Stimulated activated CD8-positive, alpha-beta memory T cell treated with anti-CD3 and anti-CD28 coated beads, Interleukin-4, amount 100 ng/mL, for 48 hours (primary cell): ENCODE results near the gene FADS2.

ENCODE experiments used
- DNase-seq: peaks from one replicate; pipeline ENCODE4 v3.0.0-alpha.2; 2020

The FADS2 gene

DNA sequence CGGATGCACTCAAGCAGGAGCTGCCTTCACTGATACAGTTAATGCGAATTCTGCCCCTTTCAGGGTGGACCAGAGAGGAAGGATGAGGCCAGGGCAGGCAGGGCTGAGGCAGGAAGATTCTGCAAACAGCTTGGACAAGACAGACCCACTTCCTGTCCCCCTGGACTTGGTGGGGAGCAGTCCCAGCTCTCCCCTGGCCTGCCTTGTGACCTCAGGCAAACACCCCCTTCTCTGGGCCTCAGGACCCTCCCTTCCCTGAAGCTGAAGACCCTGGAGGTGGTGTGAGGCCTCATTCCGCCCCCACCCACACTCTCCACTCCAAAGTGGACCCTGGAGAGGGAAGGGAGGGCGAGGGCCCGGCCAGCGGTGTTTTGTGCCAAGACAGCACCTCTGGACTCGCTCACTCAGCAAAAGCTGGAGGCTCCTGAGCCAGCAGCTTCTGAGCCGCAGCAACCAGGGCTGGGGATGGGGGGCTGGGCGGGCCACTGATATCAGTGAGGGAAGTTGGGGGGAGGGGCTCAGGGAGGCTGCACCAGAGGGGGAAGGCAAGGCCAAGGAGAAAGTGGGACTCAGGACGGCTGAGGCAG is 80.7 kb downstream of the FADS2 start:
- no peak for DNase-seq

DNA sequence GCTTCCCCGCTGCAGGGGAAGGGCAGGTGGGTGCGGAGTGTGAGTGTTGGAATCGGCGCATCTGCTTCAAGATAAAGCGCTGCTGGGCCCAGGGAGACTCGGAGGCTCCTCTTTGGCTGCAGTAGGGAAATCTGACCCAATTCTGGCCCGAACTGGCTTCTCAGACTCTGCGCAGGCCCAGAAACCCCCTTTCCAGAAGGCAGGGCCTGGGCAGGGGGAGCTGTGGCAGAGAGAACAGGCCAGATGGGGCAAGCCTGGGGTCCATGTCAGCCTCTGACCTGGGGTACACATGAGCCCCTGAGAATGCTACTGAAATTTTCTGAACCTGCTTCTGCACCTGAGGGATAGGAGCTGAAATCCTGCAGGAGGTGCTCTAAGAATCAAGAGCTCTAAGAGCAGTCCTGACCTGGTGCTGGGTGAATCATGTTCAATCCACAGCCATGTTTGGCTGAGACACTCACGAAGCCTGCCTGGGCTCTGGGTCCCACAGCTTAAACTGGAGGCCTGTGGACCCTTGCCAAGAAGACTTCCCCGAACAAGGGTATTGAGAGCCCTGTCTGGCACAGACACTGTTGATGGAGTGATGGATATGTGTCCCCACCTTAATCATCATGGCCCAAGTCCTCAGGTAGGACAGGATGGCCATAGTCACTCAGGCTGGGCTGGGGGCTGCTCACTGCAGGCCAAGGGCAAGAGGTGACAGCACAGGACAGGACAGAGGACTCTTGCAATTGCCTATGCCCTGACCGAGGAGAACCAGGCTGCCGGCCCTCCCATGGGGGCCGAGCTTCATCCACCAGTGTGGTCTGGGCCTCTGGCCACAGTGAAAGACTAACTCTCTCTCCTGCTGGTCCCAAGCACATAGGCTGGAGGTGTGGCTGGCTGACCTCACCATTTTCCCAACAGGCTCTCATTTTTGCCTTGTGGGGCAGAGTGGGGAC is 82.4 kb downstream of the FADS2 start:
- no peak for DNase-seq

DNA sequence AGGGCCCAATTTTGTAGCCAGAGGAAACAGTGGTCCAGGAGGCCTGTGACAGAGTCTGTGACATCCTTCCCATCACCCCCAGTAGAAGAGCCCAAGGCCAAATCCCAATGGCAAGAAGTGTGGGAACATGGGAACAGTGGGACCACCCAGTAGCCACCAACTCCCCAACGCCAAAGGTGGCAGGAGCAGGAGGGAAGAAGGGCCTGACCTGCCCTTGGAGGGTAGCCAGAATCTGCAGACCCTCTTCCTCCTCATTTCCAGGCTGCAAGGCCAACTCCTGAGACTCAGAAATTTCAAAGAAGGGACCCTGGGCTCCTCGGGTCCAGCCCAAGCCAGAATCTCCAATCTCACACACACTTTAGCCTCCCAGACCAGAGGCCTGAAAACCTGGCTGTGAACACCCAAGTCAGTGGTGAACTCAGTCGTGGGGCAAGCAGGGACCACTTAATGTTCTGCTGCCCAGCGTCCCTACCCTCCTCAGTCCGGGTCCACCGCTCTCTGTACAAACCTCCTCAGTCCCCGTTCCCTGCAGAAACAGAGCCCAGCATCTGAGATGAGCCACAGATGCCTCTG is 83.1 kb downstream of the FADS2 start:
- DNase-seq, result no peak

DNA sequence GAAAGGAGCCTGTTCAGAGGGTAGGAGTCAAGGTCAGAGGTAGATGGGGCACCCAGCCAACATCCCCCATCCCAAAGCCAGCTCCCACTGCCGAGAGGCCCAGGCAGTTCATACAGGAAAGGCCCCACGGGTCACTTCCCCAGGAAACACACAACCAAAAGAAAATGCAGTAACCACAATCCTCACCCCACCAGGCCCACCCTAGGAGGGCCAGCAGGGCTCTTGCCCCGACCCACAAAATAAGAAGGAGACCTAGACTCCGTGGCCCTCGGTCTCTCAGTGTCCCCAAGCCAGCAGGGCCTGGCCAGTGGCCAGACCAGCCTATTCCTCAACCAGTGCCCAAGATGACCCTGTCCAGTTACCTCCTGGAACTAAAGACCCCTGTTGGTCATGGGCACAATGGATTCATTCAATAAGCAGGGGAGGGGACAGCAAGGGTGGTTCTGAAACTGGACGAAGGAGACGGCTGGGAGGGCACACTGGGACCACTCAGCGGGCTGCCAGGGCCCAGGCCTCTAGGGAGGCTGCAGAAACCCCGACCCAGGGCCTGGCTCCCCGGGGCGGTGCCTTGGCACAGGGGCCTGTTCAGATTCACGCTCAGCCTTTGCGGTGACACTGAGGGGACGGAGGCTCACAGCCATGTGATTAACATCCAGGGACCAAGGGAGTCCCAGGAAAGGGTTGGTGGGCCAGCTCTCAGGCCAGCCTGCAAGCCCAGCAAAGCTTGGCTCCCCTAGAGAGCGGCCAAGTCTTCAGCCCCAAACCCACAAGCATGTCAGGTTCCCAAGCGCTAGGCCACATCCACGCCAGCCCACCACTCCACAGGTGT is 83.8 kb downstream of the FADS2 start:
- no peak for DNase-seq

- no peak for DNase-seq
Observed at GRCh38 chr11:61912530-61912898, 84.4 kb downstream of the FADS2 start.

DNA sequence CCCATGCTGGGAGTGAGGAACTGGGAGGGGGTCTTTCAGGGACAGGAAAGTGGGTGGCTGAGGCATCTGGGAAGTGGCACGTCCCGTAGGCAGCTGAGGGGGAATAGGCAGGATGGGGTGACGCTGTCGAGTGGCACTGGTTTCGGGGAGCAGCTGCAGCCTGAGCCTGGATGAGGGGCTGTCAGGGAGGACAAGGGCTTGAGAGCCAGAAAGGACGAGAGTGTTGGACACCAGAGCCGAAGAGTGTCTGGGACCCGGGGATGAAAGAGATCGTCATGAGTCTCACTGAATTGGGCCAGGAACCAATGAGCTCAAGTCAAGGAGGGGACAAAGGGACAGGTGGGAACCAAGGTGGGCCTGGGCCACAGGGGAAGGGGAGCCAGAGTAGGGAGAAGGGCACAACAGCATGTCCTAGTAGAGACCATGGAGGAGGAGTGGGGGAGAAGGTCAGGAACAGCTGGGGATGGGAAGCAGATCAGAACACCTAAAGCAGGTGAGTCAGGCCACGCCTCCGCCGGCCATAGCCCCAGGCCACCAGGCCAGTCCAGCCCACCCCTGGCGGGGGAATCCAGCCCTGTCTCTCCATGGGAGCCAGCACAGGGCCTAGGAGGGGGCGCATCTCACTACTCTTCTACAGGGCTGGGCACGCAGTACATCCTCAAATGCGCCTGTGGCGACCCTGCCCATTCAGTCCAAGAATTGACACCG is 85.0 kb downstream of the FADS2 start:
- DNase-seq, result no peak

- DNase-seq, result no peak
Observed at GRCh38 chr11:61913699-61914395, 85.7 kb downstream of the FADS2 start.

- DNase-seq, result peak; percentile 10
Observed at GRCh38 chr11:61914471-61915171, 86.5 kb downstream of the FADS2 start.

DNA sequence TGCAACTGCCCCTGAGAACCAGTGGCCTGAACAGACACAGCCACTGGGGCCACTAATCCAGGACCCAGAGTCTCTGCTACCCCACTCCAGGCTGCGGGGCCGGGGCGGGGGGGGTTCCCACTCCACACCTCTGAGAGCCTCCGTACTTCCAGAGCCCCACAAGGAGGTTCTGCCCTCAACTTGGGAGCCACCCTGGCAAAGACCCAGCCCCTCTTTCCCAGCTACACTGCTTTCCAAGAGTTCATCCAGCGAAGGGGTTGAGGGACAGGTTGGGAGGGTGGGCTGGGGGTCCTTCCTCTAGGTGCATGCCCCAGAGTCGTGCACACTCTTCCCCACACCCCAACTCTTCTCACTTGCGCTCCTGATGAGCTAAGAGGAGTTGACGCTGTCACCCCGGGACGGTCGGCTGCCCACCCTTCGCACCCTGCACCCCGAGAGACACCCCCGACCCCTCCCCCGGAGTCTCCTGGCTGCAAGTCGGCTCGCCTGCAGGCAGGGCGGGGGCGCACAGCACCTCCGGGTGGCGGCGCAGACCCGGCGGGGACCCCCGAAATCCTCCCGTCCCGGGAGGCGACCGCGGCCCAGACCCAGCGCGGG is 88.7 kb downstream of the FADS2 start:
- DNase-seq, result peak; percentile 27
